Coronary artery (tissue), 2 donors: Measurements from ENCODE around the gene MICAL3.
A peak's percentile ranks its signal among the peaks of the same experiment; 100 is the strongest.

Experiments
- DNase-seq: peaks from one replicate; pipeline ENCODE4 v3.0.0-alpha.2; 2017; ENCODE audit warnings: low spot score
- H3K27ac ChIP-seq, 2 donors: fragments of 200-600 bp; sonication (generic); one replicate each; pipeline ENCODE4 v1.5.1; 2016 to 2019
- H3K4me3 ChIP-seq: fragments of 200-600 bp; sonication (generic); 2 replicates; pipeline ENCODE4 v1.5.1; 2016; ENCODE audit warnings: mild to moderate bottlenecking, moderate library complexity
- CTCF ChIP-seq: fragments of 200-600 bp; sonication (generic); IDR thresholded peaks from one replicate; pipeline ENCODE4 v1.5.1; 2019; ENCODE audit warnings: antibody characterized with exemption

The MICAL3 gene

GRCh38 chr22:17778412-17778976, 245.9 kb downstream of the MICAL3 start:
- no peak for TF ChIP-seq CTCF
- DNase-seq: no peak
- no peak overlapping the region for H3K4me3 ChIP-seq
- H3K27ac ChIP-seq: no peak overlapping the region

- H3K4me3 ChIP-seq: peak overlapping the region; percentile 58
- H3K27ac ChIP-seq: peak overlapping the region in 1 of 2 donors; percentile 47
- TF ChIP-seq CTCF: no peak
- no peak for DNase-seq
Observed at GRCh38 chr22:17777717-17778044, 246.7 kb downstream of the MICAL3 start.

GRCh38 chr22:17777005-17777716, 247.2 kb downstream of the MICAL3 start:
- no peak for TF ChIP-seq CTCF
- peak overlapping the region in 1 of 2 donors; percentile 47 for H3K27ac ChIP-seq
- peak overlapping the region; percentile 58 for H3K4me3 ChIP-seq
- no peak for DNase-seq

GRCh38 chr22:17775781-17776465, 248.4 kb downstream of the MICAL3 start:
- DNase-seq: no peak
- Histone ChIP-seq H3K4me3 (no peak overlapping the region), H3K27ac (no peak overlapping the region)
- no peak for TF ChIP-seq CTCF

GRCh38 chr22:17774926-17775685, 249.3 kb downstream of the MICAL3 start:
- DNase-seq: no peak
- H3K4me3 ChIP-seq: peak overlapping the region; percentile 74
- H3K27ac ChIP-seq: no peak overlapping the region
- TF ChIP-seq CTCF: no peak

- no peak for DNase-seq
- Histone ChIP-seq H3K27ac (peak within 1 kb of the TSS in 1 of 2 donors; percentile 32), H3K4me3 (peak within 1 kb of the TSS; percentile 74)
- TF ChIP-seq CTCF: no peak
Observed at GRCh38 chr22:17774206-17774925, 250.0 kb downstream of the MICAL3 start, which contains the start of gene BID. Gene BID (minus strand): TSS chr22:17774469. CDS start chr22:17750116, 24,353 bp downstream.
